ENCODE data around the gene CTU2. TPM values are rescaled to one million over a fixed set of nuclear protein-coding genes. Genes with fewer than 3 reads are reported as not detected.

CTU2 gene
- total RNA-seq, 2 donors from 2014 or later = 15.0 to 19.1 TPM

DNA sequence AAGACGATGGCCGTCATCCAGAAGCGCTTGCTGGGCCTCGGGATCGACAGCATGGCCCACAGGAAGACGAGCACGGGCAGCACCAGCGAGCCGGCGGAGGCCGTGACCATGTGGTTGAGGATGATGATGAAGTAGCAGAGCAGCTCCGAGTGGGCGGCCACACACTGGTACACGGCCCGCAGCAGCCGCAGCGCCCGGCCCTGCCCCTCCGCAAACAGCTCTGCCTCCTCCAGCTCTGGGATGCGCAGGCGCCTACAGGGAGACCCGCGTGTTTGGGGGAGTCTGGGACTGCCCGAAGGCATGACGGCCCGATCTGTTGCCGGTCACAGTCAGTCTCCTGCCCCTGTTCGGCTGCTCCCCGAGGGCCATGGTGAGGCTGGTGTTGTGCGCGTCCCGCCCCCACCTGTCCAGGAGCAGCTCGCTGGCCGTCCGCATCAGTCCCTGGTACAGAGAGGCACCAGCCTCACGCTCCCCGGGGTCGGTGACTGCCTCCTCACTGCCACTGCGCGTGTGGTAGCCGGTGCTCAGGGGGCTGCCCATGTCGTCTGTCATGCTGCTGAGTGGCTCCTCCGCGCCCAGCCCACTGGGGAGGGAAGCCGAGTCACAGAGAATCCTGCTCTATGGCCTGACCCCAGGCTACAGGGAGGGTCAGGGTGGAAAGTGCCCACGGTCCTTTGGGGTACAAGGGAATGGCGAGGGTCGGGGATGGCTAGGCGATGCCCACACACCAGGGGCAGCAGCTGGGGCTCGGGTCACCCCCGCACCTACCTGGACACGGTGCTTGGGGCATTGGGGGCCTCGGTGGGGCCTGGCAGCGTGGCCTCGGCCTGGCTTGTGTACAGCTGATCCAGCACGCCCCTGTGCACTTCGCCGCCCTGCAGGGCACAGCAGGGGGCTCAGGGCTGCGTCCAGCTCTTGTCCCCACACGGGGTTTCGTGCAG, 15.8 kb downstream of the CTU2 start:
- Histone ChIP-seq H3K4me1 (replicated peaks) (no peaks in the 10 kb centered on the region), H3K4me3 (no peak overlapping the region), H3K36me3 (peaks cover 34 to 49% of the 10 kb centered on the region in 2 donors), H3K9me3 (no peaks in the 10 kb centered on the region), H3K27me3 (replicated peaks; ENCODE audit: insufficient read depth) (no peaks in the 10 kb centered on the region), H3K27ac (no peak overlapping the region)
- intact Hi-C loops (cut with DNase I) = no loop called here
- TF ChIP-seq POLR2AphosphoS5 (IDR thresholded peaks at IDR 0.05) = no peak
- no peak for TF ChIP-seq CTCF (IDR thresholded peaks at IDR 0.05)
- TF ChIP-seq POLR2A (IDR thresholded peaks at IDR 0.05) = no peak
- DNase-seq (ENCODE audit: low spot score) = no peak
- 92% methylated on average over 60 of the region's 61 CpGs for WGBS

GRCh38 chr16:88722784-88723506, 16.6 kb downstream of the CTU2 start:
- 93% methylated on average over 33 of the region's 39 CpGs for WGBS
- DNase-seq (ENCODE audit: low spot score) = no peak
- H3K27ac ChIP-seq = no peak overlapping the region
- no peak for TF ChIP-seq POLR2A (IDR thresholded peaks at IDR 0.05)
- TF ChIP-seq CTCF (IDR thresholded peaks at IDR 0.05) = no peak
- TF ChIP-seq POLR2AphosphoS5 (IDR thresholded peaks at IDR 0.05) = no peak
- no peaks in the 10 kb centered on the region for H3K27me3 ChIP-seq (replicated peaks; ENCODE audit: insufficient read depth)
- H3K9me3 ChIP-seq = no peaks in the 10 kb centered on the region
- H3K4me1 ChIP-seq (replicated peaks) = no peaks in the 10 kb centered on the region
- intact Hi-C loops (cut with DNase I) = no loop called here
- no peak overlapping the region for H3K4me3 ChIP-seq
- H3K36me3 ChIP-seq = peaks cover 32 to 51% of the 10 kb centered on the region in 2 donors

- TF ChIP-seq POLR2AphosphoS5 (IDR thresholded peaks at IDR 0.05) (no peak), CTCF (IDR thresholded peaks at IDR 0.05) (no peak), POLR2A (IDR thresholded peaks at IDR 0.05) (no peak)
- peaks cover 32 to 51% of the 10 kb centered on the region in 2 donors for H3K36me3 ChIP-seq
- no peaks in the 10 kb centered on the region for H3K4me1 ChIP-seq (replicated peaks)
- intact Hi-C loops (cut with DNase I) = no loop called here
- 77% methylated on average over 8 of the region's 8 CpGs for WGBS
- no peak for DNase-seq (ENCODE audit: low spot score)
- no peak overlapping the region for H3K4me3 ChIP-seq
- H3K9me3 ChIP-seq = no peaks in the 10 kb centered on the region
- no peak overlapping the region for H3K27ac ChIP-seq
- no peaks in the 10 kb centered on the region for H3K27me3 ChIP-seq (replicated peaks; ENCODE audit: insufficient read depth)
Measured at GRCh38 chr16:88723507-88723887, 17.2 kb downstream of the CTU2 start.

DNA sequence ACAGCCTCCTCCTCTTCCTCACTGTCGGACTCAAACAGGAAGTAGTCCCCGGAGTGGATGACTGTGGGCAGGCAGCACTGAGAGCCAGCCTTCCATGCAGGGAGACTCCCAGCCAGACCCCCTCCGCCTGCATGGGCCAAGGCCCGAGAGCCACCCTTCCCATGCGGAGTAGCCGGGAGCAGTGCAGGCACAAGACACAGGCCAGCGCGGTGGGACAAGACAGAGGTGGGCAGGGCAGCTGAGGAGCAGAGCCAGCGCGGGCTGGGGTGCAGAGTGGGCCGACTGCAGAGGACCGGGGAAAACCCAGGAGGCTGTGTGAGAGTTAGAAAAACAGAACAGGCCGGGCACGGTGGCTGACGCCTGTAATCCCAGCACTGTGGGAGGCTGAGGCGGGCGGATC, 17.6 kb downstream of the CTU2 start:
- H3K4me3 ChIP-seq = no peak overlapping the region
- no peak overlapping the region for H3K27ac ChIP-seq
- WGBS = 93% methylated on average over 17 of the region's 17 CpGs
- peaks cover 32 to 51% of the 10 kb centered on the region in 2 donors for H3K36me3 ChIP-seq
- H3K4me1 ChIP-seq (replicated peaks) = no peaks in the 10 kb centered on the region
- no peak for DNase-seq (ENCODE audit: low spot score)
- TF ChIP-seq POLR2A (IDR thresholded peaks at IDR 0.05) = no peak
- TF ChIP-seq CTCF (IDR thresholded peaks at IDR 0.05) = no peak
- TF ChIP-seq POLR2AphosphoS5 (IDR thresholded peaks at IDR 0.05) = no peak
- H3K9me3 ChIP-seq = no peaks in the 10 kb centered on the region
- intact Hi-C loops (cut with DNase I) = no loop called here
- no peaks in the 10 kb centered on the region for H3K27me3 ChIP-seq (replicated peaks; ENCODE audit: insufficient read depth)
